Astrocyte of the spinal cord (primary cell): ENCODE results near the gene TRPM5.

Source experiments
- DNase-seq: peaks from one replicate; pipeline ENCODE4 v3.0.0; 2011; ENCODE audit warnings: low read depth, low spot score
- H3K4me3 ChIP-seq: 2 replicates; pipeline ENCODE4 v1.5.1; 2011; ENCODE audit warnings: low read depth, mild to moderate bottlenecking, low read length, moderate library complexity
- in situ Hi-C: cut with HindIII; loops from 2 replicates; pipeline ENCODE4 v1.10.0; 2017; ENCODE audit warnings: low sequenced_read_pairs
- TF ChIP-seq, protein P1 (sequence below): IDR thresholded peaks from 2 replicates; pipeline ENCODE4 v1.5.1; 2012; ENCODE audit warnings: low read depth, mild to moderate bottlenecking, low read length, inconsistent platforms

The TRPM5 gene

DNA sequence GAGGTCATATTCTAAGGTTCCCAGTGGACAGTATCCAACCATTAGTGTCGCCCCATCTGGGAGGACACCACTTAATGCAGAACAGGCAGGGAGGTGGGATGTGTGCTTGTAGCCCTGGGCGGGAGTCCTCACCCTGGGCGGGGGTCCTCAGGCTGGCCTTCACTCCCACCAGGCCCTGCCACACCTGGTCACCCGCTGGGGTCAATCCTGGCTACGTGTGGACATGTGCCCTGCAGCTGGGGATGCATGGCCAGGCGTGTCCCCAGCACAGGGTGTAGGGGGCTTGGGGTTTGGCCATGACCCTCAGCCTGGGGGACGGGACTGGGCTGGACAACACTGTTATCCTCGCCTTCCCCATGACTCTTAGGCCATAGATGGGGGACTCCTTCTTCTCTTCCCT is 18.8 kb downstream of the TRPM5 start:
- no peak for DNase-seq
- TF ChIP-seq, protein P1, sequence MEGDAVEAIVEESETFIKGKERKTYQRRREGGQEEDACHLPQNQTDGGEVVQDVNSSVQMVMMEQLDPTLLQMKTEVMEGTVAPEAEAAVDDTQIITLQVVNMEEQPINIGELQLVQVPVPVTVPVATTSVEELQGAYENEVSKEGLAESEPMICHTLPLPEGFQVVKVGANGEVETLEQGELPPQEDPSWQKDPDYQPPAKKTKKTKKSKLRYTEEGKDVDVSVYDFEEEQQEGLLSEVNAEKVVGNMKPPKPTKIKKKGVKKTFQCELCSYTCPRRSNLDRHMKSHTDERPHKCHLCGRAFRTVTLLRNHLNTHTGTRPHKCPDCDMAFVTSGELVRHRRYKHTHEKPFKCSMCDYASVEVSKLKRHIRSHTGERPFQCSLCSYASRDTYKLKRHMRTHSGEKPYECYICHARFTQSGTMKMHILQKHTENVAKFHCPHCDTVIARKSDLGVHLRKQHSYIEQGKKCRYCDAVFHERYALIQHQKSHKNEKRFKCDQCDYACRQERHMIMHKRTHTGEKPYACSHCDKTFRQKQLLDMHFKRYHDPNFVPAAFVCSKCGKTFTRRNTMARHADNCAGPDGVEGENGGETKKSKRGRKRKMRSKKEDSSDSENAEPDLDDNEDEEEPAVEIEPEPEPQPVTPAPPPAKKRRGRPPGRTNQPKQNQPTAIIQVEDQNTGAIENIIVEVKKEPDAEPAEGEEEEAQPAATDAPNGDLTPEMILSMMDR = no peak
- in situ Hi-C loops = no loop called here
- no peak overlapping the region for H3K4me3 ChIP-seq

DNA sequence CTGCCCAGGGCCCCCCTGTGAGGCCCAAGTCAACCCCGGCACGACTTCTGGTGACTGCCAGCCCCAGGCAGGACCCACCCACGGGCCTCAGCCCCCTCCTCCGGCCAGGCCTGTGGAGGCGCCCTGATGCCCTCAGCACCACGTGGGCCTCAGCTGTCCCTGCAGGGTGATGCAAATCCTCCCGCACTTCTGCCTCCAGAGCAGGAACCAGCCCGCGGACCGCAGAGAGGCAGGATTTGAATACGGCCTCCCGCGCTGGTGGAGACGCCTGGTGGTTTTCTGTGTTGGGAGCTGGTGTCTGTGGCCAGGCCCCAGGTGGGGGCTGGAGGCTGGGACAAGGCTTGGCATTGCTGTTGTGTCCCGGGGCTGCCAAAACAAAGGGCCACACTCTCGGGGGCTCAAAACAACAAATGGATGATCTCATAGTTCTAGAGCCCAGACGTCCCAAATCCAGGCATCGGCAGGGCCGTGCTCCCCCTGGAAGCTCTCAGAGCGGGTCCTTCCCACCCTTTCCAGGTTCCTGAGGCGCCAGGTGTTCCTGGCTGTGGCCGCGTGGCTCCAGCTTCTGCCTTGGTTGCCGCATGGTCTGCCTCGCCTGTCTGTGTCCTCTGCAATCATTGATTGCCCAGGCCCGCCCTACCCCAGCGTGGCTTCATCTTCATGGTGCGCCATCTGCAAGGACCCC is 19.4 kb downstream of the TRPM5 start:
- no peak for DNase-seq
- no peak overlapping the region for H3K4me3 ChIP-seq
- in situ Hi-C loops = no loop called here
- TF ChIP-seq, protein P1 = no peak

DNA sequence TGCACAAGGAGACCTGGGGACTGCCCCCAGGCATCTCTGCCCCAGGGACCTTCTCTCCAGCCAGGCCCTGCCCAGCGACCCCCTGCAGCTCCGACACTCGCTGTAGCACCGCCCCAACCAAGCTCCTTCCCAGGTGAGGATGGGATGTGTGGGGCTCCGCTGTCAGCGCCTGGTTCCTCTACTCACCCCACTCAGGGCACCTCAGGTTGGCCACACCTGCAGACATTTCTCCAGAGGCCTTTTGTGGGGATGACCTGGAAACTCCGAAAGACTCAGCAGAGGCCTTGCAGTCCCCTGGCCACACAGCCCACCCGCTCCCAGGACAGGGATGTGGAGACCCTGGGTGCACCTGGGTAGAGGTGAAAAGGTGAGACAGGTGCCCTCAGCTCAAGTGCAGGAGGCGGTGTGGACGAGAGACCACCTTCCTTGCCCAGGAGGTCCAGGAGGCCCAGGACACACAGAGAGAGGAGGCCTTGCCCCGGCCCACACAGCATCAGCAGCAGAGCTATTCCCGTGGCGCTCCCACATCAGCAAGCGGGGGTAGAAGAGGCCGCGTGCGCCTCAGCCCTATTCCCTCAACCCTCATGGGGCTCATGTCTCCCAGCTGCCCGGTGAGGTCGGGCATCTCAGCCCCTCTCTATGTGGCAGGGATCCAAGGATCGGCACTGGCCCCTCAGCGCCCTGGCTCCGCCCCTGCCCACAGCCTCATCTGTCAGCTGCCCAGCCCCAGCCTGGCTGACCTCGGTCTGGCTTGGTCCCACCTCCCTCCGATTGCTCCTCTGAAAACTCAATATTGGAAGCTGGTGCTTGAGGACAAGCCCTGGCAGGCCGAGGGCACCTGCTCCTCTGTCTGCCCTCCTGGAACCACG is 20.9 kb downstream of the TRPM5 start:
- TF ChIP-seq, protein P1 = no peak
- DNase-seq = no peak
- in situ Hi-C loops = no loop called here
- no peak overlapping the region for H3K4me3 ChIP-seq

DNA sequence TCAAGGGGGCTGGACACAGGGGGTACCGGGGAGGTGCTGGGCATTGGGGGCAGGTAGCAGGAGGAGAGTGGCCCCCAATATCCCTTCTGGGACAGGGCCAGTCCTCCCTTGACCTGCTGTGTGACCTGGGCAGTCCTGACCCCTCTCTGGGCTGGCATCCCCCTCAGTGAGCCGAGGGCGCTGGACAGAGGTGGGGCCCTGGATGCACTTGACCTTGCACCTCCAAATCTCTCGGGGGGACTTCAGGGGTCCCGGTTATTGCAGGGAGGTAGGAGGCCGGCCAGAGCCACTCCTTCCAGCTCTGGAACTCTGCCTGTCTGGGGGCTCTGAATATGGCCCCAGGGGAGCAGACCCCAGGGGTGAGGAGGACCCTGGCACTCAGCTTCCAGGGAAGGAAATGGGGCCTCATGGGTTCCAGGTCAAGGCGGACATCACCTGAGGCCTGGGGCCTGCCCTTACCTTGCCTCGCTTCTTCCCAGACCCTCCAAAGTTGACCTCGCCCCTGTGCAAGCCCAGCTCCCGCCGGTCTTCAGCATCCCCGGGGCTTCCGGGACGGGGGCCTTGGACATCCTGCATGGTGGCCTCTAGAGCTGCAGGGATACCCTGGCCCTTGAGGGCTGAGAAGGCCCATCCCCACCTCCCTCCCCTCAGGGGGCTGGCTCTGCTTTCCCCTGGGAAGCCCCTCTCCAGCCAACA is 21.7 kb downstream of the TRPM5 start:
- TF ChIP-seq, protein P1 = no peak
- in situ Hi-C loops = no loop called here

DNA sequence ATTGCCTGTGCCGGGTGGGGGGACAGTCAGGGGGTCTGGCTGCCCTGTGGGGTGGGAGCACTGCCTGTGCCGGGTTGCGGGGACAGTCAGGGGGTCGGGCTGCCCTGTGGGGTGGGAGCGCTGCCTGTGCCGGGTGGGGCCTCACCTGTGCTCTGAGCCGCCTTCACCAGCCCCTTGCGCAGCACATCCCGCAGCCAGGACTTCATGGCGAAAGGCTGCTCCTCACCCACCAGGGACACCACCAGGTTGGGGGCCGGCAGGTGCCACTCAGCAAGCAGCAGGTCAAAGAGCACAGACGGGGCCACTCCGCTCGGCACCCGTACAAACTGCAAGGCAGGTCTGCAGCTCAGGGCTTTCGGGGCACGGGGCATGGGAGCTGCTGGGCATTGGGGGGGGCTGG is 22.3 kb downstream of the TRPM5 start:
- in situ Hi-C loops = no loop called here
- TF ChIP-seq, protein P1 = no peak

More for the DNA sequence above, 21.7 kb downstream of the TRPM5 start:
- no peak overlapping the region for H3K4me3 ChIP-seq
- no peak for DNase-seq

DNA sequence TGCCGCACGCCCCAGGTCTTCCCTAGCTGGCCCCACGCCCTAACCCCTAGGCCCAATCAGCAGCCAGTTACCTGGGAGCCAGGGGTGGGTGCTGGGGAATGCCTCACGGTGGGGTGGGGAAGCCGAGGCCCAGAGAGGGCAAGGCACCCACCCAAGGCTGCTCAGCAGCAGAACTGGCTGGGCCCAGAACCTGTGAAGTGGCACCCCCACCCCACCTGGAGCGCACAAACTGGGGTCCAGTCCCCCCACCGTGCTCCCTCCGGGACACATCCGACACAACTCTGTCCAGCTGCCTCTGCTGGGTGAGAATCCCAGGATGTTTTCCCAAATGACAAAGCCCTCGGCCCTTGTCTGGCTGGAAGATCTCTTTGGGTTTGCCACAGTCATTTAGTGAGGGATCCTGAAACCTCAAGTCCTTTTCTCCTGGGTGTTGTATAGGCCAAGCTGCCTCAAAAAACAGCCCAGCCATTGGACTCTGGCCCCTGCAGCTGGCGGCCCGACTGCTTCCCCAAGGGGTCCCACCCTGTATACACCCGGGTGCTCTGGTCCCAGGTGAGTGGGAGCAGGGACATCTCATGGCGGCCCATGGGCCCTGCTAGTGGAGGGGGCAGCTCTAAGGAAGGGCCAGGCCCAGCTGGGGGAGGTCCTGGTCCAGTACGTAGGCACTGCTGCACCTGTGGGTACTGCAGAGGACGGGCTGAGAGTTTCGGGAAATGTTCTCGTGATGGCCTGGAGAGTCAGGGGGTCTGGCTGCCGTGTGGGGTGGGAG is 22.9 kb downstream of the TRPM5 start:
- in situ Hi-C loops = no loop called here
- no peak for DNase-seq

More for the DNA sequence above, 22.3 kb downstream of the TRPM5 start:
- no peak for DNase-seq
- H3K4me3 ChIP-seq = no peak overlapping the region

More for the DNA sequence above, 22.9 kb downstream of the TRPM5 start:
- TF ChIP-seq, protein P1 = no peak
- no peak overlapping the region for H3K4me3 ChIP-seq
